Gastroesophageal sphincter (tissue), 3 donors: ENCODE measurements around the gene ARHGEF16.

Experiments used
- CTCF ChIP-seq, 4 experiments: fragments of 200-600 bp in 2 of 4; fragments of 450-650 bp in 2 of 4; sonication (generic) in 1 of 4; IDR thresholded peaks; one replicate each; pipeline ENCODE4 v1.5.1; 2017 to 2019; ENCODE audit warnings: antibody characterized with exemption in 4 of 4, mild to moderate bottlenecking in 2 of 4, moderate library complexity in 2 of 4
- POLR2A ChIP-seq, 2 donors: fragments of 450-650 bp; IDR thresholded peaks; one replicate each; pipeline ENCODE4 v1.6.1; 2017; ENCODE audit warnings: antibody characterized with exemption in 2 of 2, mild to moderate bottlenecking in 2 of 2, moderate library complexity in 1 of 2

DNA sequence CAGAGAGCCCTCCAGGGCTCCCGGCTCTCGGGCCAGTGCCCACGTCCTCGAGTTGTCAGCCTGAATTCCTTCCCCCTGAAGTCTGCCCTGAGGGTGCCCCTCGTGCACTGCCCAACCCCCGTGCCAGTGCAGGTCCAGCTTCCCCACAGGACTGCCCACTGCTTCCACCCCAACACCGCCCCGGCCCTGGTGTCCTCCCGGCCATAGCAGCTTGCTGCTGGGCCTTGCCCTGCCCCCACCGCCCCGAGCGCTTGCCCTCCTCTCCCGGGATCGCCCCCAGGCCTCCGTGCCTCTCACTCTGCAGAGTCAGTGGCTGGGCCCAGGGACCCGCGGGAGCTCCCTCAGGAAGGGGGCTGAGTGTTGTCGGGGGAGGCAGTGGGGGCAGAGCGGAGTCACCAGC, 24.1 kb upstream of the ARHGEF16 start:
- no peak for TF ChIP-seq CTCF (IDR thresholded peaks at IDR 0.05)
- no peak for TF ChIP-seq POLR2A (IDR thresholded peaks at IDR 0.05)
